ENCODE measurements around the gene SLC8A2.
"Not testable (repeated sequence)": the region's sequence is repeated elsewhere in the genome, so short reads cannot be mapped to it uniquely, and the experiment has no call there.

The SLC8A2 gene

DNA sequence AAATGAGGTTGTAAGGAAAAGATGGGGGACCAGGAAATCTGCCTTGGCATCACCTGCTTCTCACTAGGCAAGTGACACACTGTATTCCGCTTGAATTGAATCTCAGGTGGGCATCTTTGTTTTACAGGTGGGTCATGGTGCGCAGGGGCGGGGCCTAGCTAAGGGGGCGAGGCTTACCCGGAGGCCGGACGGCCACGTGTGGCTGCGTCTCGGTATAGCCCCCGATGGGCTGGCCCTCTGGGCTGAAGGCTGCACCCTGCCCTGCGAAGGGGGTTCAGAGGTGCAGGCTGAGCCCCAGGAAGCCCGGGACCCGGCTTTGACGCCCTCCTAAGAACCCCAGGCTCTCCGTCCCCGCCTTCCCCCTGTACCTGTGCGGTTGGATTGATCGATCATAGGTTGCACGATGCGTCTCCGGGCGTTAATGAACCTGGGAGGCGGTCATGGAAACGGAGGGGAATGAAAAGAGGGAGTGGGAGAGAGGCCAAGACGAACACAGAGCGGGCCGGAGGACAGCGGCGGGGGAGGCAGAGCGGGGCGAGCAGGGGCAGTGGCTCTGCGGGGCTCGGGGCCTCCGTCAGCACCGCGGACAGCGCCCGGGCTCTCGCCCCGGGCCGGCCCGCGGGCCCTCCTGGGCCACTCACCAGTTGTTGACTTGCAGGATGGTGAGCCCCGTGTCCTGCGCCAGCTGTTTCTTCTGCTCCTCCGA, 64.8 kb downstream of the SLC8A2 start:
- no peak for DNase-seq

DNA sequence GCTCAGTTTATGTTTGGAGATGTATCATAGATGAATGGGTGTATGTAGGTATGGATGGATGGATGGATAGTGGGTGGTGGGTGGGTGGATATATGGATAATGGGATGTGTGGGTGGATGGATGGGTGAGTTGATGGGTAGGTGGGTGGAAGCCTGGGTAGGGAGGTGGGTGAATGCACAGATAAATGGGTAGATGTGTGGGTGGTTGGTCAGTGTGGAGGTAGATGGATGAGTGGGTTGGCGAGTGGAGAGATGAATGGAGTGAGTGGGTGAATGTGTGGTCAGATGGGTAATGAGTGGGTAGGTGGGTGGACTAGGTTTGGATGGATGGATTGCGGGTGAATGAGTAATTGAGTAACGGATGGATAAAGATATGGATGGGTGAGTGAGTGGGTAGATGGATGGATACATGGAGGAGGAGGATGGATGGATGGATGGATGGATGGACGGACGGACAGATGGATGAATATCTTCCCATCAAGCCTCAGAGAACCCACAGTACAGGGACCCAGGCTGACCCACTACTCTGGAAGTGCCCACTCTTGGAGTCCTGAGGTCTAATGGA, 65.8 kb downstream of the SLC8A2 start:
- DNase-seq, result no peak

DNA sequence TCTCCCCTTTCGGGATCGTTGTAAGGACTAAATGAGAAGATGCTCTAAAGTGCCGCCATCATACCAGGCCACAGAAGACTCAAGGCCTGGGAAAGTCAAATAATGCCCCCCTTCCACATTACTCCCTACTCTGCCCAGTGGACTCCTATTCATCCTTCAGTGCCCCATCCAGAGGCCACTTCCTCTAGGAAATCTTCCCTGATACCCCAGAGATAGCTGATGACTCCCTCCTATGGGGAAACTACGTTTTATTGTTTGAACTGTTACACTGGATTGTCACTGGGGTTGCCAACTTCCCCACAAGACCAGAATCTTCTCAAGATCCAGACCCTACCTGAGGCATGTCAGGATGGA, 66.5 kb downstream of the SLC8A2 start:
- DNase-seq, result no peak

DNA sequence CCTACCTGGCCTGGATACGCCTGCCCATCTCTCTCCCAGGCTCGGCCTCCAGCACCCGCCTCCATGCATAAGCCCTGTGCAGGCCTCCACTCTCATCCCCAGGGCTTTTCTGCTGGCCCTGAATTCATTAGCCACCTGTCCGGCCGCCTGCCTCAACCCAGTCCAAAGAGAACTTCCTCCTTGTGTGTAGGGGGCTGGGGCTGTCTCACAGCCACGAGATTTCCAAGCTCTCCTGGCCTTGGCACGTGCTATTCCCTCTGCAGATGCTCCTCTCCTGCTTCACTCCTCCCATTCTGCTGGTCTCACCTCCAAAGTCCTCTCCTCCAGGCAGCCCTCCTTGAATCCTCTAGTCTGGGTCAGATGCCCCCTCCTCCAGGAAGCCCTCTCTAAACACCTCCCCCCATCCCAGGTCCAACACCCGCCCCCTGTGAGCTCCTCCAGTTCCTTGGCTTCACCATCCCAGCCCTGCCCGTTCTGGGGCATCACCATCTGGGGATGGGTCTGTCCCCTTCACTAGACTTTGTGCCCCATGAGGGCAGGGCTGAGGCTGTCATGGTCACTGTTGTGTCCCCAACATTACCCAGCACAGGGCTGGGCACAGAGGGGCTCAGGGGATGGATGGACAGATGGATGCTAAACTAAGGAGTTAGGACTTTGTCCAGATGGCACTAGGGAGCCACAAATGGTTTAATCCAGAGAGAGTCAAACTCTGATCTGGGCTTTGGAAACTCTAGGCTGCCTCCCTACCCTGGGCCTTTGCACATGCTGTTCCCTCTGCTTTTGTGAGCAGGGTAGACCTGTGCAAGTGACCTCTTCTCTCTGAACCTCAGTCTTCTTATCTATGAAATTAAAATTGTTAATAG, 67.1 kb downstream of the SLC8A2 start:
- no peak for DNase-seq

DNA sequence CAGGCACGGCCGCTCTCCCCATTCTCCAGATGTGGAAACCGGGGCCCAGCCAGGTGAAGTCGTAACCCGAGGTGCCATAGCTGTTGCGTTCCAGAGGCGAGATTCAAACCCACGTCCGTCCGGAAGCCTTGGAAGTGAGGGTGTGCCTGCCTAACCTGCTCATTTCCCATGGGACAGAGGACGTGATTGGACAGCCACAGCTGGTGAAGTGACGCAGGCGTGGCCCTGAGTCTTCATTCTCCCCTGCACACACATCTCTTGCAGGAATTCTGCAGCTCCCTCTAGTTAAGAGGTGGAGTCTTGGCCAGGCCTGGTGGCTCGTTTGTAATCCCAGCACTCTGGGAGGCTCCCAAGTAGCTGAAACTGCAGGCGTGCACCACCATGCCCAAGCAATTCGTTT, 69.2 kb downstream of the SLC8A2 start:
- DNase-seq, result no peak

DNA sequence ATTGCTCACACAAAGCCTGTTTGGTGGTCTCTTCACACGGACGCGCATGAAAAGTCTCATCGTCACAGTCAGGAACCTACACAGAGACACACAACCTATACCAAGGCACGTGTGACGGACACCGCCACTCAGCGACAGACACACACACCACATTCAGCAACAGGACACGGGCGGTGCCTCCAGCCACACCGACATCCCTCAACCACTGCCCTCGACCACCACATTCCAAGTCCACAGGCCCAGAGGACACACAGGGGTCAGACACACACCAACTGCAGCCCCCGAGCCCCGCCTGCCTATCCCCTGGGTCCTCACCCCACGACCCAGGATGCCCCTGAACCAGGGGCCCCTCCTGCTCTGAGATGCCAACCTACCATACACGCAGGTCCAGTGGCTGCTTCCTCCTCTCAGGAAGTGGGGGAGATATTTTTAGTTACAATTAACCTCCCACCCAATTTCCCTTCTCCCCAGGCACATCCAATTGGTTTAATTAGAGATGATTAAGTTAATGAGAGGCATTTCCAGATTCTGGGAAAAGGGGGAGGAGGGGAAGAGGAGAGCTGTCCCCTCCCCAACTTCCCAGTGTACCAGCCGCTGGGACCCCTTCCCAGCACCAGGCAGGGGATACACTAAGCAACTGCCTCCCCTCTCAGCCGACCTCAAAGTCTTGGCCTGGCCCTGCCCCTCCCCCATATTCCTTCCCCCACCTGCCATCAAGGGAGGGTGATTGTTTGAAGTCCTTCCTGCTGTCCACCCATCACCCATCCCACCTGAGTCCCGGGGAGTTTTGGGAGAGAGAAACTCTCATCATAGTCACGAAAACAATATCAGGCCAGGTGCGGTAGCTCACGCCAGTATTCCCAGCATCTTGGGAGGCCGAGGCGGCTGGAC, 72.7 kb downstream of the SLC8A2 start:
- no peak for DNase-seq

DNA sequence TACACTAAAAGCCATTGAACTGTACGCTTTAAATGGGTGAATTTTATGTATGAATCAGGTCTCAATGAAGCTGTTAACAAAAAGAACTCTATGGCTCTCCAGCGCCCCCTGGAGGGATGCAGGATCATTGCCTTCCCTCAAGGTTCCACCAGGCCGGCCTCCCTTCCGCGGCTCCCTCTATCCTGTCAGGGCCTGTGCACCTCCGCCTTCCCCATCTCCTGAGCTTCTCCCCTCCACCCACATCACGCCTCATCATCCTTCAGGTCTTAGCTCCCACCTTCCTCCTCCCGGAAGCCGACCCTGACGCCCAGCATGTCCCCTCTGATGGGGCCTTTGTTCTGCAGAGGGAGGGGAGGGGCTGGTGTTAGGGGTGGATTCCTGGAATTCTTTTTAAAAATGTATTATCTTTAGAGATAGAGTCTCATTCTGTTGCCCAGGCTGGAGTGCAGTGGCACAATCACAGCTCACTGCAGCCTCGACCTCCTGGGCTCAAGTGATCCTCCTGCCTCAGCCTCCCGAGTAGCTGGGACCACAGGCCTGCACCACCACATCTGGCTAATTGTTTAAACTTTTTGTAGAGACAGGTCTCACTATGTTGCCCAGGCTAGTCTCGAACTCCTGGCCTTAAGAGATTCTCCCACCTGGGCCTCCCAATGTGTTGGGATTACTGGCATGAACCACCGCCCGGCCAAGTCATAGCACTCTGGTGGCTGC, 80.0 kb downstream of the SLC8A2 start:
- peak; percentile 48 for DNase-seq

DNA sequence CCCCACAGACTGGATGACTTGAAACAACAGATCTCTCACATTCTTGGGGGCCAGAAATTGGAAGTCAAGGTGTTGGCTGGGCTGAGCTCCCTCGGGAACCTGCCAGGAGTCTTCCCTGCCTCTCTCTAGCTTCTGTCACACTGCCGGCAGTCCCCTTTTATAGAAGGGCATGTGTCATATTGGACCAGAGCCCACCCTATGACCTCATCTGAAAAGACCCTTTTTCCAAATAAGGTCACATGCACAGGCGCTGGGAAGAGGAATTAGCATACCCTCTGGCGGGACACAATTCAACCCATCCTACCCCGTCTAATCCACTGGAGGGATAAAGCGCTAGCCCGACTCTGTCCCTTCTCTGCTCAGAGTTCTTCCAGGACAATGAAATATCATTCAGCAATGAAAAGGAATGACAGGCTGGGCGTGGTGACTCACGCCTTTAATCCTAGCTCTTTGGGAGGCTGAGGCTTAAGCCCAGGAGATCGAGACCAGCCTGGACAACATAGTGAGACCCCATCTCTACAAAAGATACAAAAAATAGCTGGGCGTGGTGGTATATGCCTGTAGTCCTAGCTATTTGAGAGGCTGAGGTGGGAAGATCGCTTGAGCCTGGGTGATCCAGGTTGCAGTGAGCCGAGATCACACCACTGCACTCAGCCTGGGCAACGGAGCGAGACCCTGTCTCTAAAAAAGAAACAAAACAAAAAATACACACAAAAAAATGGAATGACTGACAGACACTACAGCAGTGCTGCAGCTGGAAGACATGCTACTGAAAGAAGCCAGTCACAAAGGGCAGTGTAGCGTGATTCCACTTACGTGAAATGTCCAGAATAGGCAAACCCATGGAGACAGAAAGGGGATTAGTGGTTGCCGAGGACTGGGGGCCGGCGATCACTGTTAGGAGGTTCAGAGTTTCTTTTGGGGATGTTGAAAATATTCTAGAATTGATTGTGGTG, 80.9 kb downstream of the SLC8A2 start:
- no peak for DNase-seq

DNA sequence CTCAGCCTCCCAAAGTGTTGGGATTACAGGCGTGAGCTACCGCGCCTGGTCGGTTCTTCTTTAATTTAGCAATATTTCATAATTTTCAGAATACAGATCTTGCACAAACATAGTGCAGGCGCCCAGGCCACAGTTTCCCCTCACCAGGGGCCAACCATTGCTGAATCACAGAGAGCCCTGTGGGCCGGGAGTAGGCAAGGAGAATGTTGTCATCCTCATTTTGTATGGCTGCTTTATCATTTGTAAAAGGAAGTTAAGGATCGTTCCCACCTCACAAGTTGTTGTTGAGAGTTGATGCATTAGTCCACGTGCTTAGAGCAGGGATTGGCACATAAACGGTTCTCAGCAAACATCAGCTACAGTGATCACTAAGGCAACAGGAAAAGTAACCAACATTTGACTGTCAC, 82.5 kb downstream of the SLC8A2 start:
- DNase-seq, result no peak

DNA sequence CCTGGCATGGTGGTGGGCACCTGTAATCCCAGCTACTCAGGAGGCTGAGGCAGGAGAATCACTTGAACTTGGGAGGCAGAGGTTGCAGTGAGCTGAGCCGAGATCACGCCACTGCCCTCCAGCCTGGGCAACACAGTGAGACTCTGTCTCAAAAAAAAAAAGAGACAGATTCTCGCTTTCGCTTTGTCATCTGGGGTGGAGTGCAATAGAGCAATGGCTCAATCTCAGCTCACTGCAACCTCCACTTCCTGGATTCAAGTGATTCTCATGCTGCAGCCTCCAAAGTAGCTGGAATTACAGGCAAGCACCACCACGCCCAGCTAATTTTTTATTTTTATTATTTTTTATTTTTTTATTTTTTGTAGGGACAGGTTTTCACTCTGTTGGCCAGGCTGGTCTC, 83.0 kb downstream of the SLC8A2 start:
- DNase-seq, result not testable (repeated sequence)

DNA sequence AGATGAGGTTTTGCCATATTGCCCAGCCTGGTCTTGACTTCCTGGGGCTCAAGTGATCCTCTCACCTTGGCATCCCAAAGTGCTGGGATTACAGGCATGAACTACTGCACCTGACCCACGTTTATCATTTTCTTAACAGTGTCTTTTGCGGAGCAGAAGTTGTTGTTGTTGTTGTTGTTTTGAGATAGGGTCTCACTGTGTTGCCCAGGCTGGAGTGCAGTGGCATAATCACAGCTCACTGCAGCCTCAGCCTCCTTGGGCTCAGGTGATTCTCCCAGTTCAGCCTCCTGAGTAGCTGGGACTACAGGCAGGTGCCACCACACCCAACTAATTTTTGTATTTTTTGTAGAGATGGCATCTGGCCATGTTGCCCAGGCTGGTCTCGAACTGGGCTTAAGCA, 84.1 kb downstream of the SLC8A2 start:
- not testable (repeated sequence) for DNase-seq

DNA sequence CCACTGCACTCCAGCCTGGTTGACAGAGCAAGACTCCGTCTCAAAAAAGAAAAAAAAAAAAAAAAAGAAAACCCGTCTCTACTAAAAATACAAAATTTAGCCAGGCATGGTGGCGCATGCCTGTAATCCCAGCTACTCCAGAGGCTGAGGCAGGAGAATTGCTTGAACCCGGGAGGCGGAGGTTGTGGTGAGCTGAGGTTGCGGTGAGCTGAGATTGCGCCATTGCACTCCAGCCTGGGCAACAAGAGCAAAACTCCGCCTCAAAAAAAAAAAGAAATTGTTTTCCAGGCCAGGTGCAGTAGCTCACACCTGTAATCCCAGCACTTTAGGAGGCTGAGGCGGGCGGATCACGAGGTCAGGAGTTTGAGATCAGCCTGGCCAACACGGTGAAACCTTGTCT, 85.1 kb downstream of the SLC8A2 start:
- DNase-seq, result not testable (repeated sequence)

DNA sequence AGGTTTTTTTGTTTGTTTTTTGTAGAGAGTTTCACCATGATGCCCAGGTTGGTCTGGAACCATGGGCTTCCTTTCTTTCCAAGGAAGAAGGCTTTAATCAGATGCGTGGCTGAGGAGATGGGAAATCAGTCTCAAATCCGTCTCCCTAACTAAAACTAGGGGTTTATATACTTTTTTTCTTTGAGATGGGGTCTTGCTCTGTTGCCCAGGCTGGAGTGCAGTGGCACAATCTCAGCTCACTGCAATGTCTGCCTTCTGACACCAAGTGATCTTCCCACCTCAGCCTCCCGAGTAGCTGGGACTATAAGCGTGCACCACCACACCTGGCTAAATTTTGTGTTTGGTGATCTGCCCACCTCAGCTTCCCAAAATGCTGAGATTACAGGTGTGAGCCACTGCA, 87.2 kb downstream of the SLC8A2 start:
- not testable (repeated sequence) for DNase-seq

DNA sequence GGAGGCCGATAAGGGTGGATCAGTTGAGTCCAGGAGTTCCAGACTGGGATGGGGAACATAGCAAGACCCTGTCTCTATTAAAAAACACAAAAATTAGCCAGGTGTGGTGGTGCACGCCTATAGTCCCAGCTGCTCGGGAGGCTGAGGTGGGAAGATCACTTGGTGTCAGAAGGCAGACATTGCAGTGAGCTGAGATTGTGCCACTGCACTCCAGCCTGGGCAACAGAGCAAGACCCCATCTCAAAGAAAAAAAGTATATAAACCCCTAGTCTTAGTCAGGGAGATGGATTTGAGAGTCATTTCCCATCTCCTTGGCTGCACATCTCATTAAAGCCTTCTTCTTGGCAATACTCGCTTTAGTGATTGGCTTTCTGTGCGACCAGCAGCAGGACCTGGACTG, 87.8 kb downstream of the SLC8A2 start:
- not testable (repeated sequence) for DNase-seq

DNA sequence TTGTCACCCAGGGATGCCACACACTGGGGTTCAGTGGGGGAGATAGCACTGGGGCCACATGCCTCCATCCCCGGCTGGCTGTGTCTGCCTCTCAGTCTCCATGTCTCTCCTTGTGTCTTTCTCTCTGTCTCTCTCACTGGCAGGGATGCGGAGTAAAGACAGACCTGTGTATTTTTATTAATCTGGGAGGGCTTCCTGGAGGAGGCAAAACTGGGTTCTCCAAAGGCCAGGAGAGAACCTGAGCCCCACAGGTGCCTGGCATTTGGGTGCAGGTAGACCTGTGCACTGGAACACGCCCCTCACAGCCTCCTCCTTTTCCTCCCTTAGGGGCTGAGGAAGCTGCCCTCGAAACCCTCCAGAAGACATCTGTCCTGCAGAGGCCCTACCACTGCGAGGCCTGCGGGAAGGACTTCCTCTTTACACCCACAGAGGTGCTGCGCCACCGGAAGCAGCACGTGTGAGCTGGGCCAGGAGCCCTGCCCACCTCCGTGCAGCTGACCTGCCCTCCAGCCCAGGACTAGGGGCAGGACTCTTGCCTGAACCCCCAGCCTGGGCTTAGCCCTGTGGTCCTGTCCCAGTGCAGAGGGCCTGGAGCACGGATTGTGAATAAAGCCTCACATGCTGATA, 89.9 kb downstream of the SLC8A2 start:
- DNase-seq, result no peak

DNA sequence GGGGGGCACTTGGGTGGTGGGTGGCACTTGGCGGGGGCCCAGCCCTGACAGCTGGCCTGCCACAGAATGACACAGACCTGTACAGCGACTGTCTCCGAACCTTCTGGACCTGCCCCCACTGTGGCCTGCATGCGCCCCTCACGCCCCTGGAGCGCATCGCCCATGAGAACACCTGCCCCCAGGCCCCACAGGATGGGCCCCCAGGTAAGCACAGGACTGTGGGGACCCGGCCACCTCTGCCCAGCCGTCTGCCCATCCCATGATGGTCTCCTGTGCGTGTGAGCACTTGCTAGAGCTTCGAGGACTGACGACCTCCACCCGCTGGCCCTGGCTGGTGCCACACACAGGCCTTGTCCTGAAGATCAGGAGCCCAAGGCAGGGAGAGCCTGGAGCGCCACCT, 90.6 kb downstream of the SLC8A2 start:
- no peak for DNase-seq

DNA sequence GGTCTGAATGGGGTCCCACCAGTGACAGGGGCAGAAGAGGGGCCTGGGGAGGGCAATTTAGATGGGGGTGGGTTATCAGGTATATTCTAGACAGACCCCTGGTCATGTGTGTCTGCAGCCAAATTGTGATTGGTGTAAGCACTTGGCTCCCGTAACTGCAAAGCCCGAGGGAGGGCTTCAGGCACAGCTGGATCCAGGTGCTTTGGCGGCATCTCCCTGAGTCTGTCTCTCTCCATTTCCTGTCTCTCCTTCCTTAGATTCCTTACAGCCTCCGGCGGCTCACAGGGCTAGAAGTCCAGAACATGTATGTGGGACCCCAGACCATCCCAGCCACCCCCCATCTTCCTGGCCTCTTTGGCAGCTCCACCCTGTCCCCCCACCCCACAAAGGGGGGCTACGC, 91.1 kb downstream of the SLC8A2 start:
- no peak for DNase-seq

DNA sequence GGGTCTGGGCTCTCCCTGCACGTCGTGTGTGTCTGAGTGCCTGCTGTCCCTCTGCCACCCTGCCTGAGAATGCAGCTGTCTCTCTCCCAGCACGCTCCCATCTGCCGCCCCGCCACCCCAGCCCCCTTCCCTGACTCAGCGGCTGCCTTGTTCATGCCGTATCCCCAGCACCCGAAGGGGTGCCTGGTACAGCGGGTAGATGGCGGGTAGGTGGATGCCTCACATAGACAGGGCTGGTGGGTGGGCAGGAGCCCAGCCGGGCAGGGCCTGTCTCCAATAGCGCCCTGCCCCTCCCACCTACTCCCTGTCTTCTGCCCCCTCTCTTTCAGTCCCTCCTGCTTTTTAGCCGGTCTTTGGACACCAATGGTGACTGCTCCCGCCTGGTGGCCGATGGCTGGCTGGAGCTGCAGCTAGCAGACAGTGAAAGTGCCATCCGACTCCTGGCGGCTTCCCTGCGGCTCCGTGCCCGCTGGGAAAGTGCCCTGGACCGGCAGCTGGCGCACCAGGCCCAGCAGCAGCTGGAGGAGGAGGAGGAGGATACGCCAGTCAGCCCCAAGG, 92.2 kb downstream of the SLC8A2 start:
- no peak for DNase-seq

DNA sequence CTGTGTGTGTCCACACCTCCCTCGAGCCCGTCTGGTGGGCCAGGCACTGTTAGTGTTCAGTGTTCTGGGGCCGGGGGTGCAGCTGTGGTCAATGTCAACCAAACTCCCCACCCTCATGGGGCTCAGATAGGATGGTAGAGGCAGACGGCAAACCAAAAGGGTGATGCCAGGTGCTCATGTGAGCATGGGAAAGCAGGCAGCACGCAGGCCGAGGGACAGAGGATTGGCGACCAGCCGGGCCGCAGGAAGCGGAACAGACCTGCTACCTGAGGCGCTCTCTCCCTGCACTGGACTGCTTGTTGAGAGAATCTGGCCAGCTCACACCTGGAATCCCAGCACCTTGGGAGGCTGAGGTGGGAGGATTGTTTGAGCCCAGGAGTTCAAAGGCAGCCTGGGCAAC, 93.4 kb downstream of the SLC8A2 start:
- DNase-seq, result no peak
